ENCODE results near the gene UTRN. TPM values are rescaled to one million over a fixed set of nuclear protein-coding genes. Genes with fewer than 3 reads are reported as not detected.

UTRN gene
- total RNA-seq, 2 donors from 2014 or later: 150 to 188 TPM

DNA sequence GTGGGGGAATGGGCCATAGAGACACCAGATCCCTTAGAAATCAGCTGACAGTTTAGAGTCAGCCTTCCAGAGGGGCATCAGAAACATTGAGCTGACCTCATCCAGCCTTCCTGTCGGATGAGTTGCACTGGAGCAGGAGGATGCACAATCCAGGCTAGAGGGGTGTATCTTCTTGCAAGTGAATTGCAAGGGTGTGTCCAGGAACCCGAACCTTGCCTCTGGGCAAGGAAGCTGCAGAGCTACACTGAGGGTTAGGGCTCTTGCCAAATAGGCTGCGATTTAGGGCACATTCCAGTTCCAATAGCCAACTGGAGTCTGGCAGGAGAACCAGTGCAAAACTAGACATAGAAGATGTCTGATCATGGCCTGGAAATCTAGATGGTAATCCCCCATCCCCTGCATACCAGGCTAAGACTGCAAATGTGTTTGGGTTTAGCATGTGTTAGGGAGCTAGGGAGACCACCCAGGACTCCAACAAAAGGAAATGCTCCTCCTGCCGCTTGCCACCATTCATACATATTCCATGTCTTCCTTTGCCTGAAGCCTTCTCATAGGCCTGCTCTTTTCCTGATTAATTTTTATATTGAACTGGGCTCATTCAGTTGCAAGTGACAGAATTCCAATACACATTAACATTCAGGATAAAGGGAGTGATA is 6.3 kb upstream of the UTRN start:
- H3K27me3 ChIP-seq (replicated peaks; ENCODE audit: insufficient read depth): no peaks in the 10 kb centered on the region
- intact Hi-C loops (cut with DNase I): no loop called here
- H3K27ac ChIP-seq: no peak overlapping the region
- no peak overlapping the region for H3K4me3 ChIP-seq
- 72% methylated on average over 4 of the region's 4 CpGs for WGBS
- no peaks in the 10 kb centered on the region for H3K9me3 ChIP-seq
- no peaks in the 10 kb centered on the region for H3K4me1 ChIP-seq (replicated peaks)
- TF ChIP-seq POLR2A (IDR thresholded peaks at IDR 0.05): no peak
- TF ChIP-seq, protein P1, sequence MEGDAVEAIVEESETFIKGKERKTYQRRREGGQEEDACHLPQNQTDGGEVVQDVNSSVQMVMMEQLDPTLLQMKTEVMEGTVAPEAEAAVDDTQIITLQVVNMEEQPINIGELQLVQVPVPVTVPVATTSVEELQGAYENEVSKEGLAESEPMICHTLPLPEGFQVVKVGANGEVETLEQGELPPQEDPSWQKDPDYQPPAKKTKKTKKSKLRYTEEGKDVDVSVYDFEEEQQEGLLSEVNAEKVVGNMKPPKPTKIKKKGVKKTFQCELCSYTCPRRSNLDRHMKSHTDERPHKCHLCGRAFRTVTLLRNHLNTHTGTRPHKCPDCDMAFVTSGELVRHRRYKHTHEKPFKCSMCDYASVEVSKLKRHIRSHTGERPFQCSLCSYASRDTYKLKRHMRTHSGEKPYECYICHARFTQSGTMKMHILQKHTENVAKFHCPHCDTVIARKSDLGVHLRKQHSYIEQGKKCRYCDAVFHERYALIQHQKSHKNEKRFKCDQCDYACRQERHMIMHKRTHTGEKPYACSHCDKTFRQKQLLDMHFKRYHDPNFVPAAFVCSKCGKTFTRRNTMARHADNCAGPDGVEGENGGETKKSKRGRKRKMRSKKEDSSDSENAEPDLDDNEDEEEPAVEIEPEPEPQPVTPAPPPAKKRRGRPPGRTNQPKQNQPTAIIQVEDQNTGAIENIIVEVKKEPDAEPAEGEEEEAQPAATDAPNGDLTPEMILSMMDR (IDR thresholded peaks at IDR 0.05): no peak
- no peak for TF ChIP-seq POLR2AphosphoS5 (IDR thresholded peaks at IDR 0.05)
- no peak for DNase-seq (ENCODE audit: low spot score)
- no peaks in the 10 kb centered on the region for H3K36me3 ChIP-seq

DNA sequence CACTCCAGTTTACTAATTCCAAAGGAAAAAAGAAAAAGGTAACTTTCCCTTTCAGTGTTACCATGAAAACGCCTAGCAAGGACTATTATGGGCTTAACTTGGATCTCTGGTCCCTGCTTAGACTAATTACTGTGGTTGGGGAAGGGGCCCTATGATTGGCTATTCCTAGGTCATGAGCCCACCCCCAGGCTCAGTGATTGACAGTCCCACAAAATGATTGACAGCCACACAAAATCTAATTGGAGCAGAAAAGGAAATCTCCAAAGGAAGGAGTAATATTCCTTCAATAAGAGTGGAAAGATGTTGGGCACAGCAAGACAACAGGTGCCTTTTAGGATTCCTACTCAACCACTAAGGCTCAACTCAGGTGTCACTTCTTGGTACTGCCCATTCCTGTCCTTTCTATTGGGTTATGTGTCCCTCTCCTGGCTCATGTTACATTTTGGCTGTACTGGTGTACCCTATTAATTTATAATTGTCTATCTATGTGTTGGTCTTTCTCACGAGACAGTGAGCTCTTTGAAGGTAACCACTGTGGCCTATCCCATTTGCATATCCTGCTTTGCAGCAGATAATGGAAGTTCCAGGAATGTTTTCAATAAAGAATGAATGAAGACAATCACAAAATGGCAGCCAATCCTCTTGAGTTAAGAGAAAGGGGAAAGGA is 5.5 kb upstream of the UTRN start:
- intact Hi-C loops (cut with DNase I): loop anchor here (10.0 kb wide), 2 partner anchors 95 to 205 kb away; no protein-coding TSS in a partner anchor
- H3K4me3 ChIP-seq: no peak overlapping the region
- no peaks in the 10 kb centered on the region for H3K36me3 ChIP-seq
- no peaks in the 10 kb centered on the region for H3K27me3 ChIP-seq (replicated peaks; ENCODE audit: insufficient read depth)
- 78% methylated on average over 2 of the region's 2 CpGs for WGBS
- TF ChIP-seq POLR2AphosphoS5 (IDR thresholded peaks at IDR 0.05): peak; percentile 67
- TF ChIP-seq, protein P1 (IDR thresholded peaks at IDR 0.05): no peak
- no peaks in the 10 kb centered on the region for H3K4me1 ChIP-seq (replicated peaks)
- H3K9me3 ChIP-seq: no peaks in the 10 kb centered on the region
- H3K27ac ChIP-seq: no peak overlapping the region
- no peak for DNase-seq (ENCODE audit: low spot score)

DNA sequence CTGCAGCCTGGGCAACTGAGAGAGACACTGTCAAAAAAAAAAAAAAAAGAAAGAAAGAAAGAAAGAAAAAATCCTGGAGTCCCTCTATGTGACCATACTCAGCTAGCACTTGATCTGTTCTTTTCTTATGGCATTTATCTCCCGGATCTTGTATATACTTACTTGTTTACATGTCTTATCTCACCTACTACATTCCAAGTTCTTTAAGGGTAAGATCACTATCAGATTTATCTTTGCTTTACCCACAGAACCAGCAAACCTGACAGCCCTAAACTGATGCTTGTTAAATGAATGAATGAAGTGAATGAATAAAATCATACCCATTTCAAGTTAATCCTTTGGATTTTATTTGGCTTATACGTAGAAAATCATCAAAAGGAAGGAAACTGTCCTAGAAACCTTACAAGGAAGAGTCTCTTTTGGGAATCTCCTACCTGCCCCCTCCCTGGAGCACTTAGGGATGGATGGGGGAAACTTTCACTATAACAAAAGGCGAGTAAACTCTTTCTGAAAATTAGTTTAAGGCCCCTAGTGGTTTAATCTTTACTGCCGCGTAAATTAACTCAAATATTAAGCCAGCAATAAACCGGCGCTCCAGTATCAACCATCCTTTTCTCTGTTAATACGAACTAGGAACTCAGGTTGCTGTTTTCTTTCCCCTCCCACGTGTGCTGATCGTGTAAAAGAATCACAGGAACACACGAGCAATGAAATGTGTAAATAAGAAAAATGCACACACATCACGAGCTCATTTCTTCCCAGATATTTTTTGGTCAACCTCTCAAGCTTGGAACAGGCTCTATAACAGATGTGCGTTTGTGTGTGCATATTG is 1.3 kb upstream of the UTRN start:
- Histone ChIP-seq H3K4me1 (replicated peaks) (no peaks in the 10 kb centered on the region), H3K4me3 (peak overlapping the region; percentile 69 to 83), H3K27ac (peak overlapping the region; percentile 90 to 94), H3K27me3 (replicated peaks; ENCODE audit: insufficient read depth) (no peaks in the 10 kb centered on the region), H3K36me3 (no peaks in the 10 kb centered on the region), H3K9me3 (no peaks in the 10 kb centered on the region)
- intact Hi-C loops (cut with DNase I): loop anchor here (10.0 kb wide), 2 partner anchors 91 to 201 kb away; no protein-coding TSS in a partner anchor
- TF ChIP-seq, protein P1 (IDR thresholded peaks at IDR 0.05): peak in 2 of 4 experiments; percentile 15 to 20
- peak; percentile 4 for TF ChIP-seq POLR2AphosphoS5 (IDR thresholded peaks at IDR 0.05)
- TF ChIP-seq POLR2A (IDR thresholded peaks at IDR 0.05): no peak
- WGBS: 5% methylated on average over 13 of the region's 13 CpGs
- DNase-seq (ENCODE audit: low spot score): peak; percentile 29

DNA sequence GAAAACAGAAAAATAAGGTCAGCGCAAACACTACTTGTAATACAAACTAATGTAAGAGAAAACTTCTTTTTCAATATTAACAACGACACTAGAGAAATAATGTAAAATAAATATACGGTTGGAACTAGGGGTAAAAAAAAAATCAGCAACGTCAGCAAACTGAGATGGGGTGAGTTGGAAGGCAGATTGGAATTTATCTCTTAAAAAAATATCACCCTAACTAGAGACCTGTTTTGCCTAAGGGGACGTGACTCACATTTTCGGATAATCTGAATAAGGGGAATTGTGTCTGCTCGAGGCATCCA is 705 bp upstream of the UTRN start:
- Histone ChIP-seq H3K4me1 (replicated peaks) (no peaks in the 10 kb centered on the region), H3K27ac (peak overlapping the region; percentile 90 to 94), H3K9me3 (no peaks in the 10 kb centered on the region), H3K27me3 (replicated peaks; ENCODE audit: insufficient read depth) (no peaks in the 10 kb centered on the region), H3K4me3 (peak overlapping the region; percentile 69 to 83), H3K36me3 (no peaks in the 10 kb centered on the region)
- intact Hi-C loops (cut with DNase I): loop anchor here (10.0 kb wide), 2 partner anchors 90 to 200 kb away; no protein-coding TSS in a partner anchor
- 0% methylated on average over 7 of the region's 7 CpGs for WGBS
- TF ChIP-seq POLR2AphosphoS5 (IDR thresholded peaks at IDR 0.05): no peak
- TF ChIP-seq, protein P1 (IDR thresholded peaks at IDR 0.05): no peak
- no peak for TF ChIP-seq POLR2A (IDR thresholded peaks at IDR 0.05)
- DNase-seq (ENCODE audit: low spot score): no peak
